Gastrocnemius medialis (tissue), 4 donors: ENCODE measurements around the gene KIF18A. TPM values are rescaled to one million over a fixed set of nuclear protein-coding genes. Genes with fewer than 3 reads are reported as not detected.

Experiments used
- ATAC-seq, 2 donors: fragments of 150-250 bp; one replicate each; pipeline ENCODE4 v1.9.1; 2016
- DNase-seq, 2 donors: peaks; one replicate each; pipeline ENCODE4 v3.0.0-alpha.2; 2019
- H3K27ac ChIP-seq, 4 donors: fragments of 200-600 bp; sonication (generic); 1 replicate in 1 of 4; 2 replicates in 3 of 4; pipeline ENCODE4 v1.5.1; 2016 to 2018; ENCODE audit warnings: mild to moderate bottlenecking in 2 of 4, moderate library complexity in 1 of 4
- H3K27me3 ChIP-seq, 3 donors: fragments of 200-600 bp; sonication (generic) in 2 of 3; 1 replicate in 1 of 3; 2 replicates in 2 of 3; pipeline versions ENCODE4 v1.5.1 to v1.6.0; 2016 to 2019; ENCODE audit warnings: mild to moderate bottlenecking in 1 of 3, moderate library complexity in 1 of 3
- H3K36me3 ChIP-seq, 2 donors: fragments of 200-600 bp; sonication (generic) in 1 of 2; one replicate each; pipeline ENCODE4 v1.5.1; 2017 to 2018
- H3K4me1 ChIP-seq, 2 donors: fragments of 200-600 bp; sonication (generic) in 1 of 2; one replicate each; pipeline ENCODE4 v1.5.1; 2016 to 2017; ENCODE audit warnings: mild to moderate bottlenecking in 2 of 2
- H3K4me3 ChIP-seq, 4 donors: fragments of 200-600 bp; sonication (generic) in 3 of 4; 1 replicate in 1 of 4; 2 replicates in 3 of 4; pipeline ENCODE4 v1.5.1; 2016 to 2019; ENCODE audit warnings: mild to moderate bottlenecking in 2 of 4
- H3K9me3 ChIP-seq, 3 donors: fragments of 200-600 bp; sonication (generic) in 2 of 3; 1 replicate in 1 of 3; 2 replicates in 2 of 3; pipeline ENCODE4 v1.5.1; 2016 to 2019
- CTCF ChIP-seq, 5 experiments: fragments of 450-650 bp in 3 of 5; fragments of 200-600 bp in 2 of 5; sonication (generic) in 2 of 5; IDR thresholded peaks in 4 of 5; conservative IDR thresholded peaks in 1 of 5; 1 replicate in 4 of 5; 2 replicates in 1 of 5; pipeline ENCODE4 v1.5.1; 2016 to 2019; ENCODE audit warnings: antibody characterized with exemption in 5 of 5, mild to moderate bottlenecking in 3 of 5, moderate library complexity in 3 of 5
- POLR2A ChIP-seq, 2 donors: fragments of 450-650 bp; IDR thresholded peaks; one replicate each; pipeline ENCODE4 v1.6.1; 2017; ENCODE audit warnings: antibody characterized with exemption in 2 of 2, mild to moderate bottlenecking in 2 of 2, moderate library complexity in 2 of 2
- in situ Hi-C, 4 donors: fragments of 200-750 bp; cut with MboI; loops; one replicate each; pipeline versions ENCODE4 v1.15.0 to v1.8.0; 2017; ENCODE audit warnings: low sequenced_read_pairs in 4 of 4
- intact Hi-C: fragments of 100-400 bp; cut with DNase I; formaldehyde crosslinking; loops from one replicate; pipeline ENCODE4 v1.15.1; 2023; ENCODE audit warnings: low total_unique reads
- total RNA-seq, 4 donors: library from RNA; depleted of rRNA; stranded (reverse); fragments of >200 nt; gene quantifications; one replicate each; pipeline versions ENCODE4 v1.1.0 to v1.2.3, GENCODE V29; 2016

The KIF18A gene
- total RNA-seq, 4 donors from 2014 or later: 0.10 to 0.41 (median 0.10) TPM

- no peaks in the 10 kb centered on the region for H3K9me3 ChIP-seq
- peaks cover 19 to 34% of the 10 kb centered on the region in 2 donors for H3K4me1 ChIP-seq
- in situ Hi-C loops (loop anchor here in 1 of 4 donors (25.0 kb wide), 1 partner anchor 598 kb away; the partner anchor contains the start of gene LIN7C), intact Hi-C loops (no loop called here)
- ATAC-seq (peak; percentile 59 to 72), DNase-seq (peak; percentile 43 to 68)
- no peaks in the 10 kb centered on the region for H3K36me3 ChIP-seq
- peak overlapping the region; percentile 80 to 93 (median 86) for H3K4me3 ChIP-seq
- H3K27ac ChIP-seq: peak overlapping the region; percentile 83 to 90 (median 86)
- no peaks in the 10 kb centered on the region for H3K27me3 ChIP-seq
- TF ChIP-seq CTCF (IDR thresholded peaks at IDR 0.05 in 4 of 5, conservative IDR thresholded peaks at IDR 0.05 in 1 of 5) (peak in 1 of 5 experiments; percentile 11), POLR2A (IDR thresholded peaks at IDR 0.05) (peak; percentile 13 to 24)
Measured at GRCh38 chr11:28110108-28110820, 2.3 kb upstream of the KIF18A start.

- Histone ChIP-seq H3K4me1 (peaks cover 19 to 34% of the 10 kb centered on the region in 2 donors), H3K27ac (peak overlapping the region; percentile 79 to 90 (median 82)), H3K36me3 (no peaks in the 10 kb centered on the region), H3K4me3 (peak overlapping the region; percentile 66 to 89 (median 79)), H3K9me3 (no peaks in the 10 kb centered on the region), H3K27me3 (no peaks in the 10 kb centered on the region)
- intact Hi-C loops: loop anchor here (1.0 to 5.0 kb wide), 2 partner anchors 603 to 892 kb away; partner anchors contain the start of gene LIN7C
- TF ChIP-seq CTCF (IDR thresholded peaks at IDR 0.05 in 4 of 5, conservative IDR thresholded peaks at IDR 0.05 in 1 of 5) (no peak), POLR2A (IDR thresholded peaks at IDR 0.05) (no peak)
- no peak for ATAC-seq
- DNase-seq: no peak
- in situ Hi-C loops: loop anchor here in 1 of 4 donors (25.0 kb wide), 1 partner anchor 597 kb away; the partner anchor contains the start of gene LIN7C
Measured at GRCh38 chr11:28108958-28109357, 1.0 kb upstream of the KIF18A start.

DNA sequence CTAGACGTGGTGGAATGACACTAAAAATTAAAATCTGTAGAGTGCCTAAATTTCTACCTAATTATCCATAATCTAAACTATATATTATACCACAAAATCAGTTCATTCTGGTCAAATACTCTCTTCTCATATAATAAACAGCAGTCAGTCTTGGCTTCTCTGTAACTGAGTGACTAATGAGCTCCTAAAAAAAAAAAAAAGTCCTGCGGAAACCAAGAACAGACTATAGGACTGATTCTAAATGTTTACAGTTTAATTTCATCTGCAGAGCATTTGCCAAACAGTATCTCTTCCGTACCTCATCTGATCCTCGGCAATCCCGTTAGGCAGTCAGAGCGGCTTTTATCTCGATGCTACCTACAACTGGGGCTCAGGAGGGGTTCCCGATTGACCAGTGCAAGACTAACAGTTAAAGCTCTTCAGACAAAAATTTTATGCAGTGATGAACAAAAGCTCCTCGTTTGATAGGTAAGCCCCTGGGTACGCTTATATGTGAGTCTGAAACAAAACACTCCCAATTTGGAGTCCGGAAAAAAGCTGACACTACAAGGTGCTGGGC lies 686 bp downstream of the KIF18A start:
- Histone ChIP-seq H3K27ac (peak overlapping the region; percentile 79 to 90 (median 82)), H3K9me3 (no peaks in the 10 kb centered on the region), H3K36me3 (no peaks in the 10 kb centered on the region), H3K4me3 (peak overlapping the region; percentile 66 to 89 (median 79)), H3K27me3 (no peaks in the 10 kb centered on the region), H3K4me1 (peaks cover 19 to 34% of the 10 kb centered on the region in 2 donors)
- TF ChIP-seq POLR2A (IDR thresholded peaks at IDR 0.05) (no peak), CTCF (IDR thresholded peaks at IDR 0.05 in 4 of 5, conservative IDR thresholded peaks at IDR 0.05 in 1 of 5) (no peak)
- intact Hi-C loops (loop anchor here (5.0 kb wide), 1 partner anchor 890 kb away; no protein-coding TSS in a partner anchor), in situ Hi-C loops (loop anchor here in 1 of 4 donors (25.0 kb wide), 1 partner anchor 595 kb away; the partner anchor contains the start of gene LIN7C)
- no peak for DNase-seq
- ATAC-seq: peak in 1 of 2 donors; percentile 3

- intact Hi-C loops: loop anchor here (5.0 kb wide), 1 partner anchor 889 kb away; no protein-coding TSS in a partner anchor
- in situ Hi-C loops: loop anchor here in 1 of 4 donors (25.0 kb wide), 1 partner anchor 594 kb away; the partner anchor contains the start of gene LIN7C
- Histone ChIP-seq H3K4me1 (peaks cover 19 to 33% of the 10 kb centered on the region in 2 donors), H3K36me3 (no peaks in the 10 kb centered on the region), H3K27me3 (no peaks in the 10 kb centered on the region), H3K9me3 (no peaks in the 10 kb centered on the region), H3K27ac (no peak overlapping the region), H3K4me3 (no peak overlapping the region)
- no peak for DNase-seq
- no peak for ATAC-seq
- TF ChIP-seq POLR2A (IDR thresholded peaks at IDR 0.05) (no peak), CTCF (IDR thresholded peaks at IDR 0.05 in 4 of 5, conservative IDR thresholded peaks at IDR 0.05 in 1 of 5) (no peak)
Measured at GRCh38 chr11:28106353-28107043, 1.5 kb downstream of the KIF18A start.
